ENCODE measurements around the gene RFX4. TPM values are rescaled to one million over a fixed set of nuclear protein-coding genes. Genes with fewer than 3 reads are reported as not detected.

The RFX4 gene
- total and polyA plus RNA-seq, 2 donors (not counting 1 experiment from before 2014, with no cell fraction given) = not detected

DNA sequence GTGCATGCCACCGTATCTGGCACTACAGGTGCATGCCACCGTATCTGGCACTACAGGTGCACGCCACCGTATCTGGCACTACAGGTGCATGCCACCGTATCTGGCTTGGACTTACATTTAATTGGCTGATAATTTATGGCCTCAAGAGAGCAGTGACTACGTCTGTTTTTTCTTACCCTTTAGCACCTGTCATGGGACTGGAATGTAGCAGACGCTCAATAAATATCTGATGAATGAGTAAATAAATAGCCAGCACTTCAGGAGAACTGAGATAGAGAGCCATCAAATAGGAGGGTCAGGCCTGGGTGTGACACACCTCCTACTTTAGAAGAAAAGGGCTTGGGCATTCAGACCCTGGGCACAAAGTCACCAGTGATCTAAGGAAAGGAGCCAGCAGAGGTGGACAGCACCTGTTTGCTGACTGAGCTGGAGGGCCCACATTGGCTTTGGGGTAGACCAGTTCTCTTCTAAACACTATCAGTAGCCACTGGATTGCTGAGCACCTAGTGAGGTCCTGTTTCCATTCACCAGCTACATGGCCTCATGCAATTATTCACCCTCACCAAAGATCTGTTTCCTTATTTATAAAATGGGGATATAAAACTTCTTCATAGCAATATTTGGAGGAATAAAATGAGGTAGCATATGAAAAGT, 50.1 kb downstream of the RFX4 start:
- Histone ChIP-seq H3K27me3 (ENCODE audit: control insufficient read depth, insufficient read depth, low read length) (no peaks in the 10 kb centered on the region), H3K4me2 (ENCODE audit: extremely low read depth, insufficient read depth, low read length) (no peak overlapping the region), H3K27ac (ENCODE audit: insufficient read depth, low read length) (no peak overlapping the region), H3K36me3 (ENCODE audit: control insufficient read depth, insufficient read depth, low read length) (no peaks in the 10 kb centered on the region), H4K20me1 (ENCODE audit: control insufficient read depth, extremely low read depth, insufficient read depth, low read length) (no peaks in the 10 kb centered on the region), H2AFZ (ENCODE audit: low read length) (no peak overlapping the region), H3K4me3 (replicated peaks in 1 of 4; ENCODE audit: control extremely low read depth in 1 of 4, insufficient read depth in 1 of 4, low read depth in 3 of 4, low read length in 4 of 4) (no peak overlapping the region), H3K9me3 (ENCODE audit: control insufficient read depth, insufficient read depth, low read depth, low read length) (no peaks in the 10 kb centered on the region), H3K4me1 (ENCODE audit: control insufficient read depth, extremely low read depth, insufficient read depth, low read length) (no peaks in the 10 kb centered on the region), H3K79me2 (ENCODE audit: control insufficient read depth, insufficient read depth, low read length) (no peaks in the 10 kb centered on the region), H3K9ac (ENCODE audit: insufficient read depth, low read length) (no peak overlapping the region)
- TF ChIP-seq, protein P1, sequence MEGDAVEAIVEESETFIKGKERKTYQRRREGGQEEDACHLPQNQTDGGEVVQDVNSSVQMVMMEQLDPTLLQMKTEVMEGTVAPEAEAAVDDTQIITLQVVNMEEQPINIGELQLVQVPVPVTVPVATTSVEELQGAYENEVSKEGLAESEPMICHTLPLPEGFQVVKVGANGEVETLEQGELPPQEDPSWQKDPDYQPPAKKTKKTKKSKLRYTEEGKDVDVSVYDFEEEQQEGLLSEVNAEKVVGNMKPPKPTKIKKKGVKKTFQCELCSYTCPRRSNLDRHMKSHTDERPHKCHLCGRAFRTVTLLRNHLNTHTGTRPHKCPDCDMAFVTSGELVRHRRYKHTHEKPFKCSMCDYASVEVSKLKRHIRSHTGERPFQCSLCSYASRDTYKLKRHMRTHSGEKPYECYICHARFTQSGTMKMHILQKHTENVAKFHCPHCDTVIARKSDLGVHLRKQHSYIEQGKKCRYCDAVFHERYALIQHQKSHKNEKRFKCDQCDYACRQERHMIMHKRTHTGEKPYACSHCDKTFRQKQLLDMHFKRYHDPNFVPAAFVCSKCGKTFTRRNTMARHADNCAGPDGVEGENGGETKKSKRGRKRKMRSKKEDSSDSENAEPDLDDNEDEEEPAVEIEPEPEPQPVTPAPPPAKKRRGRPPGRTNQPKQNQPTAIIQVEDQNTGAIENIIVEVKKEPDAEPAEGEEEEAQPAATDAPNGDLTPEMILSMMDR (conservative IDR thresholded peaks at IDR 0.05 in 1 of 2, IDR thresholded peaks at IDR 0.05 in 1 of 2; ENCODE audit: low read depth in 1 of 2, low read length in 2 of 2) = no peak
- TF ChIP-seq EZH2 (IDR thresholded peaks at IDR 0.05; ENCODE audit: low read length, missing control alignments) = no peak
- peak in 1 of 2 donors; percentile 9 for DNase-seq (ENCODE audit: low read depth in 2 of 2)

DNA sequence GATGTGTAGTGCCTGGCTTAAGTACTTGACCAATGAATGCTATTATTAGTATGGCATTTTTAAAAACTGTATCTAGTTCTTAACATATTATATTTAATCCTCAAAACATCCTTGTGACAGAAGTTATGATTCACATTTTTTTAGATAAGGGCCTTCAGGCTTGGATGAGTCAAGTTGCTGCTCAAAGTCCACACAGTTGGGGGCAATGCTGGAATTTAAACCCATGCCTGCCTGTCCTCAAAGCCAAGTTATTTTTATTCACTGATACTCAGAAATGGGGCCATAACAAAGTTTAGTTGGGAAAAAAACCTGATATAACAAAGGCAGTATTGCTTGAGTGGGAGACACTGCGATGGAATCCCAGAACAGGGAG, 50.6 kb downstream of the RFX4 start:
- H3K27ac ChIP-seq (ENCODE audit: insufficient read depth, low read length) = no peak overlapping the region
- no peak overlapping the region for H3K4me2 ChIP-seq (ENCODE audit: extremely low read depth, insufficient read depth, low read length)
- no peak overlapping the region for H3K9ac ChIP-seq (ENCODE audit: insufficient read depth, low read length)
- no peaks in the 10 kb centered on the region for H3K9me3 ChIP-seq (ENCODE audit: control insufficient read depth, insufficient read depth, low read depth, low read length)
- no peaks in the 10 kb centered on the region for H3K79me2 ChIP-seq (ENCODE audit: control insufficient read depth, insufficient read depth, low read length)
- H3K27me3 ChIP-seq (ENCODE audit: control insufficient read depth, insufficient read depth, low read length) = no peaks in the 10 kb centered on the region
- H3K36me3 ChIP-seq (ENCODE audit: control insufficient read depth, insufficient read depth, low read length) = no peaks in the 10 kb centered on the region
- no peak overlapping the region for H3K4me3 ChIP-seq (replicated peaks in 1 of 4; ENCODE audit: control extremely low read depth in 1 of 4, insufficient read depth in 1 of 4, low read depth in 3 of 4, low read length in 4 of 4)
- DNase-seq (ENCODE audit: low read depth in 2 of 2) = peak in 1 of 2 donors; percentile 52
- H3K4me1 ChIP-seq (ENCODE audit: control insufficient read depth, extremely low read depth, insufficient read depth, low read length) = no peaks in the 10 kb centered on the region
- H2AFZ ChIP-seq (ENCODE audit: low read length) = no peak overlapping the region
- TF ChIP-seq, protein P1 (conservative IDR thresholded peaks at IDR 0.05 in 1 of 2, IDR thresholded peaks at IDR 0.05 in 1 of 2; ENCODE audit: low read depth in 1 of 2, low read length in 2 of 2) = no peak
- no peak for TF ChIP-seq EZH2 (IDR thresholded peaks at IDR 0.05; ENCODE audit: low read length, missing control alignments)
- H4K20me1 ChIP-seq (ENCODE audit: control insufficient read depth, extremely low read depth, insufficient read depth, low read length) = no peaks in the 10 kb centered on the region

DNA sequence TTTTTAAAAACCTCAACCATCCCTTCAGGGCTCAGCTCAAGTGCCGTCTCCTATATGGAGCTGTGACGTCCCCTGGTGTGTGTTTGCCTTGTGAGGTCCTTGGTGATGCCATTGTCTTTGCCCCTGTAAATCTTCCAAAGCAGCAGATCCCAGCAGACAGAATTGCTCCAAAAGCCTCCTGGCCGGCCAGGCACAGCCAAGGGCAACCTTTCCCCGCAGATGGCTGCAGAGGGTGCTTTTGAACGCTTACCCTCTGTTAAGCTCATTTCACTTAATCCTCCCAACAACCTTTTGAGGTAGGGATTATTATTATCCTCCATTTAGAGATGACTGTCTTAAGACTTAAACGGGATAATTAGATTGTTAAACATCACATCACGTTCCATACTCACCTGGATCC, 51.4 kb downstream of the RFX4 start:
- Histone ChIP-seq H2AFZ (ENCODE audit: low read length) (no peak overlapping the region), H3K79me2 (ENCODE audit: control insufficient read depth, insufficient read depth, low read length) (no peaks in the 10 kb centered on the region), H3K9ac (ENCODE audit: insufficient read depth, low read length) (no peak overlapping the region), H3K9me3 (ENCODE audit: control insufficient read depth, insufficient read depth, low read depth, low read length) (no peaks in the 10 kb centered on the region), H3K4me2 (ENCODE audit: extremely low read depth, insufficient read depth, low read length) (no peak overlapping the region), H4K20me1 (ENCODE audit: control insufficient read depth, extremely low read depth, insufficient read depth, low read length) (no peaks in the 10 kb centered on the region), H3K4me1 (ENCODE audit: control insufficient read depth, extremely low read depth, insufficient read depth, low read length) (no peaks in the 10 kb centered on the region), H3K4me3 (replicated peaks in 1 of 4; ENCODE audit: control extremely low read depth in 1 of 4, insufficient read depth in 1 of 4, low read depth in 3 of 4, low read length in 4 of 4) (no peak overlapping the region), H3K36me3 (ENCODE audit: control insufficient read depth, insufficient read depth, low read length) (no peaks in the 10 kb centered on the region), H3K27me3 (ENCODE audit: control insufficient read depth, insufficient read depth, low read length) (no peaks in the 10 kb centered on the region), H3K27ac (ENCODE audit: insufficient read depth, low read length) (no peak overlapping the region)
- TF ChIP-seq EZH2 (IDR thresholded peaks at IDR 0.05; ENCODE audit: low read length, missing control alignments) = no peak
- TF ChIP-seq, protein P1 (conservative IDR thresholded peaks at IDR 0.05 in 1 of 2, IDR thresholded peaks at IDR 0.05 in 1 of 2; ENCODE audit: low read depth in 1 of 2, low read length in 2 of 2) = no peak
- DNase-seq (ENCODE audit: low read depth in 2 of 2) = no peak
